IMR-90 (cell line): Measurements from ENCODE around the gene CLCA1. TPM values are rescaled to one million over a fixed set of nuclear protein-coding genes. Genes with fewer than 3 reads are reported as not detected.

ENCODE experiments used
- ATAC-seq: fragments of 200-7000 bp; cut with Tn5 transposase; 2 replicates; pipeline ENCODE4 v1.9.1; 2020; ENCODE audit warnings: low read depth, mild to moderate bottlenecking, moderate library complexity
- BruUV-seq: library from RNA; stranded (reverse); fragments of 400-500 nt; replicated peaks from 2 replicates; lab custom pipeline; 2021; lab: Mats Ljungman, UMichigan
- CTCF ChIA-PET: fragments of 300-600 bp; formaldehyde crosslinking; extraction: SDS; loops from one replicate; lab custom pipeline; 2021; ENCODE audit warnings: antibody characterized with exemption; lab: Yijun Ruan, JAX
- POLR2A ChIA-PET: fragments of 300-600 bp; sonication (Branson Sonifier 250); formaldehyde crosslinking; loops from one replicate; lab custom pipeline; 2022; ENCODE audit warnings: antibody characterized with exemption; ENCODE audit not compliant: unreplicated experiment; lab: Charles Lee
- DNase-seq: peaks from one replicate; pipeline ENCODE4 v3.0.0; 2013
- H2AFZ ChIP-seq: replicated peaks from 2 replicates; pipeline ENCODE3; 2013; ENCODE audit warnings: low read length, mild to moderate bottlenecking; ENCODE audit not compliant: poor library complexity
- H2AK5ac ChIP-seq: 2 replicates; pipeline ENCODE4 v1.6.1; 2013; ENCODE audit warnings: low read depth, low read length, inconsistent platforms
- H2AK9ac ChIP-seq: replicated peaks from 2 replicates; pipeline ENCODE3; 2013; ENCODE audit warnings: mild to moderate bottlenecking, low read depth, low read length, moderate library complexity; ENCODE audit not compliant: poor library complexity
- H2BK120ac ChIP-seq: 2 replicates; pipeline ENCODE4 v1.6.1; 2013; ENCODE audit warnings: low read depth, low read length, inconsistent platforms
- H2BK15ac ChIP-seq: 3 replicates; pipeline ENCODE4 v1.6.1; 2013; ENCODE audit warnings: low read depth, low read length, inconsistent platforms
- H2BK20ac ChIP-seq: 2 replicates; pipeline ENCODE4 v1.6.1; 2013; ENCODE audit warnings: low read depth, mild to moderate bottlenecking, inconsistent platforms, low read length, moderate library complexity
- H2BK5ac ChIP-seq: 2 replicates; pipeline ENCODE4 v1.6.1; 2013; ENCODE audit warnings: mild to moderate bottlenecking, low read depth, low read length, inconsistent platforms; ENCODE audit not compliant: poor library complexity, severe bottlenecking
- H3K14ac ChIP-seq: replicated peaks from 2 replicates; pipeline ENCODE4 v1.6.1; 2013; ENCODE audit warnings: low read depth, low read length, inconsistent platforms
- H3K18ac ChIP-seq: 2 replicates; pipeline ENCODE4 v1.6.1; 2013; ENCODE audit warnings: low read depth, low read length, control low read depth
- H3K23ac ChIP-seq: 2 replicates; pipeline ENCODE4 v1.6.1; 2013; ENCODE audit warnings: low read depth, low read length, inconsistent platforms
- H3K27ac ChIP-seq: 2 replicates; pipeline ENCODE4 v1.5.1; 2013; ENCODE audit warnings: mild to moderate bottlenecking, control low read depth, low read length; ENCODE audit not compliant: insufficient read depth
- H3K27me3 ChIP-seq: 2 replicates; pipeline ENCODE4 v1.6.1; 2013; ENCODE audit warnings: low read length; ENCODE audit not compliant: control insufficient read depth, insufficient read depth
- H3K36me3 ChIP-seq: 2 replicates; pipeline ENCODE4 v1.6.1; 2013; ENCODE audit warnings: low read length, mixed read lengths; ENCODE audit not compliant: control insufficient read depth, insufficient read depth
- H3K4ac ChIP-seq: 2 replicates; pipeline ENCODE4 v1.6.1; 2013; ENCODE audit warnings: low read depth, low read length, inconsistent platforms
- H3K4me1 ChIP-seq: 2 replicates; pipeline ENCODE4 v1.6.1; 2013; ENCODE audit warnings: low read length, mixed read lengths; ENCODE audit not compliant: control insufficient read depth, insufficient read depth
- H3K4me2 ChIP-seq: 2 replicates; pipeline ENCODE4 v1.6.1; 2013; ENCODE audit warnings: low read depth, mild to moderate bottlenecking, control low read depth, low read length, moderate library complexity
- H3K4me3 ChIP-seq: 2 replicates; pipeline ENCODE4 v1.5.1; 2013; ENCODE audit warnings: low read depth, mild to moderate bottlenecking, control low read depth, low read length, moderate library complexity; ENCODE audit not compliant: insufficient read depth
- H3K56ac ChIP-seq: 2 replicates; pipeline ENCODE4 v1.6.1; 2013; ENCODE audit warnings: low read length, inconsistent platforms; ENCODE audit not compliant: insufficient read depth; ENCODE audit errors: extremely low read depth
- H3K79me1 ChIP-seq, 2 experiments: 2 replicates each; pipeline ENCODE4 v1.6.1; 2013; ENCODE audit warnings: low read length in 2 of 2, inconsistent platforms in 1 of 2, low read depth in 1 of 2
- H3K9ac ChIP-seq: 2 replicates; pipeline ENCODE4 v1.6.1; 2013; ENCODE audit warnings: low read depth, low read length, control low read depth
- H3K9me1 ChIP-seq: 2 replicates; pipeline ENCODE4 v1.6.1; 2013; ENCODE audit warnings: low read length, inconsistent platforms; ENCODE audit not compliant: insufficient read depth
- H3K9me3 ChIP-seq: 2 replicates; pipeline ENCODE4 v1.6.1; 2013; ENCODE audit warnings: low read length; ENCODE audit not compliant: control insufficient read depth, insufficient read depth
- H4K20me1 ChIP-seq: 2 replicates; pipeline ENCODE4 v1.6.1; 2013; ENCODE audit warnings: low read length, inconsistent platforms; ENCODE audit not compliant: insufficient read depth
- H4K5ac ChIP-seq: 2 replicates; pipeline ENCODE4 v1.6.1; 2013; ENCODE audit warnings: mild to moderate bottlenecking, low read depth, low read length, control low read depth
- H4K8ac ChIP-seq, 2 experiments: 2 replicates each; pipeline ENCODE4 v1.6.1; 2013; ENCODE audit warnings: low read depth in 2 of 2, low read length in 2 of 2, control low read depth in 1 of 2, inconsistent platforms in 1 of 2
- H4K91ac ChIP-seq: 2 replicates; pipeline ENCODE4 v1.6.1; 2013; ENCODE audit warnings: low read depth, low read length, inconsistent platforms; ENCODE audit not compliant: insufficient read depth
- MAFK ChIP-seq: IDR thresholded peaks from 2 replicates; pipeline ENCODE4 v1.6.1; 2012; ENCODE audit warnings: low read depth, low read length, improper control_type of control experiment
- MAZ ChIP-seq: IDR thresholded peaks from 2 replicates; pipeline ENCODE4 v1.6.1; 2012; ENCODE audit warnings: low read depth, mild to moderate bottlenecking, low read length, improper control_type of control experiment, moderate library complexity, borderline replicate concordance
- MXI1 ChIP-seq: IDR thresholded peaks from 2 replicates; pipeline ENCODE4 v1.6.1; 2012; ENCODE audit warnings: low read depth, mild to moderate bottlenecking, low read length, moderate library complexity, borderline replicate concordance
- POLR2A ChIP-seq: IDR thresholded peaks from 2 replicates; pipeline ENCODE4 v1.6.1; 2012; ENCODE audit warnings: mild to moderate bottlenecking, low read depth, low read length
- RAD21 ChIP-seq: IDR thresholded peaks from 2 replicates; pipeline ENCODE4 v1.6.1; 2012; ENCODE audit warnings: low read length, improper control_type of control experiment
- WGBS, 2 experiments: methylation state at CpG; one replicate each; pipeline versions ENCODE4 v1.1.5 to v1.1.7; 2013; ENCODE audit warnings: missing lambda C conversion rate in 2 of 2; ENCODE audit not compliant: insufficient read length in 1 of 2; ENCODE audit errors: extremely low coverage in 2 of 2; 5-methylcytosine and 5-hydroxymethylcytosine counted together
- dilution Hi-C: fragments of 300-500 bp; cut with HindIII; formaldehyde crosslinking; loops from one replicate; pipeline ENCODE4 v1.14.3; 2018; ENCODE audit warnings: low sequenced_read_pairs; ENCODE audit not compliant: unreplicated experiment
- in situ Hi-C: fragments of 300-500 bp; cut with MboI; formaldehyde crosslinking; loops from 3 replicates; pipeline ENCODE4 v1.14.3; 2019; ENCODE audit warnings: low sequenced_read_pairs, inconsistent platforms, mixed read lengths
- intact Hi-C: fragments of 100-400 bp; cut with micrococcal nuclease; formaldehyde crosslinking; loops from 2 replicates; pipeline ENCODE4 v1.10.0; 2022
- polyA plus RNA-seq, 3 experiments: library from polyadenylated mRNA; depleted of rRNA; stranded (reverse); fragments of >200 nt; gene quantifications; 2 replicates each; pipeline ENCODE4 v1.2.3, GENCODE V29; 2012; ENCODE audit warnings: low replicate concordance in 1 of 3
- total RNA-seq: library from RNA; depleted of rRNA; stranded (reverse); fragments of >200 nt; gene quantifications from 2 replicates; pipeline ENCODE4 v1.2.3, GENCODE V29; 2012
- TF ChIP-seq, protein P1 (sequence below): fragments of 150-350 bp; IDR thresholded peaks from 2 replicates; pipeline ENCODE4 v1.6.1; 2017; ENCODE audit warnings: mild to moderate bottlenecking, antibody characterized with exemption, low read length, low read depth
- TF ChIP-seq, protein P2 (sequence below): fragments of 150-350 bp; IDR thresholded peaks from 2 replicates; pipeline ENCODE4 v1.6.1; 2016; ENCODE audit warnings: low read depth, mild to moderate bottlenecking, low read length, moderate library complexity, borderline replicate concordance

Gene CLCA1
- total and polyA plus RNA-seq, 2 of the 4 experiments (the other 2 are of a cell fraction) = not detected

DNA sequence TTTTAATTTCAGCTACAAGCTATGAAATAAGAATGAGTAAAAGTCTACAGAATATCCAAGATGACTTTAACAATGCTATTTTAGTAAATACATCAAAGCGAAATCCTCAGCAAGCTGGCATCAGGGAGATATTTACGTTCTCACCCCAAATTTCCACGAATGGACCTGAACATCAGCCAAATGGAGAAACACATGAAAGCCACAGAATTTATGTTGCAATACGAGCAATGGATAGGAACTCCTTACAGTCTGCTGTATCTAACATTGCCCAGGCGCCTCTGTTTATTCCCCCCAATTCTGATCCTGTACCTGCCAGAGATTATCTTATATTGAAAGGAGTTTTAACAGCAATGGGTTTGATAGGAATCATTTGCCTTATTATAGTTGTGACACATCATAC is 13.7 kb upstream of the CLCA1 start:
- dilution Hi-C loops = no loop called here
- H3K9me3 ChIP-seq = no peaks in the 10 kb centered on the region
- DNase-seq (no peak), ATAC-seq (no peak)
- H3K27ac ChIP-seq = no peak overlapping the region
- no peak overlapping the region for H2BK20ac ChIP-seq
- H4K91ac ChIP-seq = no peak overlapping the region
- CTCF ChIA-PET = no interaction called here
- H4K5ac ChIP-seq = no peak overlapping the region
- H3K4me1 ChIP-seq = no peaks in the 10 kb centered on the region
- H3K56ac ChIP-seq = no peak overlapping the region
- no peak overlapping the region for H3K18ac ChIP-seq
- H2BK15ac ChIP-seq = no peak overlapping the region
- H2AFZ ChIP-seq = no peak overlapping the region
- no peak overlapping the region for H2BK120ac ChIP-seq
- no peaks in the 10 kb centered on the region for H3K79me1 ChIP-seq
- WGBS, 2 experiments = no CpG with 5 or more reads among the region's 5 CpGs
- H3K14ac ChIP-seq = no peak overlapping the region
- no peaks in the 10 kb centered on the region; the same call in 1 of the 2 replicates for H3K27me3 ChIP-seq
- H2AK5ac ChIP-seq = no peak overlapping the region
- in situ Hi-C loops = no loop called here
- H2BK5ac ChIP-seq = no peak overlapping the region
- no peaks in the 10 kb centered on the region for H3K9me1 ChIP-seq
- no peak overlapping the region for H2AK9ac ChIP-seq
- no peak overlapping the region for H3K4me2 ChIP-seq
- no peak overlapping the region for H4K8ac ChIP-seq
- BruUV-seq = no TSS peak
- intact Hi-C loops = no loop called here
- TF ChIP-seq POLR2A (no peak), RAD21 (no peak), MAZ (no peak), MXI1 (no peak), MAFK (no peak)
- TF ChIP-seq, protein P1, sequence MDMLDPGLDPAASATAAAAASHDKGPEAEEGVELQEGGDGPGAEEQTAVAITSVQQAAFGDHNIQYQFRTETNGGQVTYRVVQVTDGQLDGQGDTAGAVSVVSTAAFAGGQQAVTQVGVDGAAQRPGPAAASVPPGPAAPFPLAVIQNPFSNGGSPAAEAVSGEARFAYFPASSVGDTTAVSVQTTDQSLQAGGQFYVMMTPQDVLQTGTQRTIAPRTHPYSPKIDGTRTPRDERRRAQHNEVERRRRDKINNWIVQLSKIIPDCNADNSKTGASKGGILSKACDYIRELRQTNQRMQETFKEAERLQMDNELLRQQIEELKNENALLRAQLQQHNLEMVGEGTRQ = no peak
- TF ChIP-seq, protein P2, sequence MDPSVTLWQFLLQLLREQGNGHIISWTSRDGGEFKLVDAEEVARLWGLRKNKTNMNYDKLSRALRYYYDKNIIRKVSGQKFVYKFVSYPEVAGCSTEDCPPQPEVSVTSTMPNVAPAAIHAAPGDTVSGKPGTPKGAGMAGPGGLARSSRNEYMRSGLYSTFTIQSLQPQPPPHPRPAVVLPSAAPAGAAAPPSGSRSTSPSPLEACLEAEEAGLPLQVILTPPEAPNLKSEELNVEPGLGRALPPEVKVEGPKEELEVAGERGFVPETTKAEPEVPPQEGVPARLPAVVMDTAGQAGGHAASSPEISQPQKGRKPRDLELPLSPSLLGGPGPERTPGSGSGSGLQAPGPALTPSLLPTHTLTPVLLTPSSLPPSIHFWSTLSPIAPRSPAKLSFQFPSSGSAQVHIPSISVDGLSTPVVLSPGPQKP = no peak
- H3K4ac ChIP-seq = no peak overlapping the region
- H4K20me1 ChIP-seq = no peaks in the 10 kb centered on the region
- no peak overlapping the region for H3K23ac ChIP-seq
- no peak overlapping the region for H3K4me3 ChIP-seq
- H3K9ac ChIP-seq = no peak overlapping the region
- POLR2A ChIA-PET = no interaction called here
- no peaks in the 10 kb centered on the region for H3K36me3 ChIP-seq
